OCI-LY3 (cell line): ENCODE data around the gene BCDIN3D.

Experiments
- H2AFZ ChIP-seq: fragments of 200-600, 300-600 bp; shearing (Covaris generic); 2 replicates; pipeline ENCODE4 v1.6.0; 2014; ENCODE audit warnings: antibody characterized with exemption, low read depth, low read length
- H3K27ac ChIP-seq: fragments of 200-600, 300-600 bp; sonication (generic); 2 replicates; pipeline ENCODE4 v1.5.1; 2014; ENCODE audit warnings: mild to moderate bottlenecking, low read length, moderate library complexity, mixed read lengths
- H3K27me3 ChIP-seq: fragments of 200-600, 300-600 bp; sonication (generic); 2 replicates; pipeline ENCODE4 v1.6.1; 2014; ENCODE audit warnings: low read depth, low read length, mixed read lengths
- H3K36me3 ChIP-seq: fragments of 200-600, 300-600 bp; sonication (generic); replicated peaks from 2 replicates; pipeline ENCODE3; 2014; ENCODE audit warnings: low read depth, low read length, mixed read lengths
- H3K4me1 ChIP-seq: fragments of 300-600, 200-600 bp; sonication (generic); 2 replicates; pipeline ENCODE4 v1.6.1; 2014; ENCODE audit warnings: low read length, mixed read lengths
- H3K4me2 ChIP-seq: fragments of 200-600, 300-600 bp; sonication (generic); 2 replicates; pipeline ENCODE4 v1.6.1; 2014; ENCODE audit warnings: low read length, mixed read lengths
- H3K4me3 ChIP-seq: fragments of 300-600, 200-600 bp; sonication (generic); 2 replicates; pipeline ENCODE4 v1.5.1; 2014; ENCODE audit warnings: antibody characterized with exemption, mild to moderate bottlenecking, low read length, moderate library complexity
- H3K79me2 ChIP-seq: fragments of 300-600, 200-600 bp; shearing (Covaris generic); 2 replicates; pipeline ENCODE4 v1.6.1; 2014; ENCODE audit warnings: mild to moderate bottlenecking, low read length, mixed read lengths
- H3K9ac ChIP-seq: fragments of 300-600, 200-600 bp; shearing (Covaris generic); 2 replicates; pipeline ENCODE4 v1.6.0; 2014; ENCODE audit warnings: mild to moderate bottlenecking, low read length, moderate library complexity
- H3K9me3 ChIP-seq: fragments of 200-600, 300-600 bp; shearing (Covaris generic); 2 replicates; pipeline ENCODE4 v1.6.1; 2014; ENCODE audit warnings: low read length, mixed read lengths; ENCODE audit not compliant: insufficient read depth
- H4K20me1 ChIP-seq: fragments of 200-600, 300-600 bp; sonication (generic); 2 replicates; pipeline ENCODE4 v1.6.1; 2016; ENCODE audit warnings: low read length, mixed read lengths; ENCODE audit not compliant: insufficient read depth
- EZH2phosphoT487 ChIP-seq: fragments of 200-600 bp; shearing (Covaris generic); IDR thresholded peaks from 2 replicates; pipeline ENCODE4 v1.6.1; 2018; ENCODE audit warnings: antibody characterized with exemption, mixed run types, low read depth
- TF ChIP-seq, protein P1 (sequence below): fragments of 200-600, 300-600 bp; sonication (generic); IDR thresholded peaks from 2 replicates; pipeline ENCODE4 v1.5.1; 2014; ENCODE audit warnings: antibody characterized with exemption, low read length, low read depth

BCDIN3D gene

DNA sequence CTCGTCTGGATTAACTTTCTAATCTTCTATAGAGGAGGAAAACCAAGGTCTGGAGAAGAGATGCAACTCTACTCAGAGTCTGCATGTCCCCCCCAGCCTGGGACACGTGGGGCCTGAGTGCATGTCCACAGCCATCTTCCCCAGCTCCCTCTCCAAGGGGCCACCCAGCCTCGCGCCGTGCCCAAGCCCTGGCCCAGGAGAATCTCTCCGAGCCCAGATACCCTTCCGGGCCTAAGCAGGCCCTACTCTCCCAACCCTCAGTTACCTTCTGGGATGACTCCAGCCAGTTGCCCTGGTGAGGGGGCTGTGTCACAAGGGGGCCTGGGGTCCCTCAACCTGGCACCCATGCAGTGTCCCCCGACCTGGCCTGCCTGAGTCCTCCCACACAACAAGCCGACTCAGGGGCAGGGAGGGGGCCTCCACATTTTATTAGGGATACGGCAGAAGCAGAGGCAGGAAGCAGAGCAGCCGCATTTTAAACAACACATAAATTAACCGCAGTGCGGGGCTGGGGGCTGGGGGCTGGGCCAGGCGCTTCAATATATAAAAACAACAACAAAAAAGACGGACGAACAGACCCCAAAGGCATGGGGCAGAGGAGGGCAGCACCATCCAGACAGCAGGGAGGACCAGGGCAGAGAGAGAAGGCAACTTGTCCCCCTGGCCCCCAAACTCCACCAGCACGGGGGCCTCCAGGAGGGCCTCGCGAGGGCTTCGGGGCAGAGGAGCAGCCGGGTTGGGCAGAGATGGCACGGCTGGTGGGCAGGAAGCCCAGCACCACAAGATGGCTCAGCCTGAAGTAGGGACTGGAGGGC, 52.0 kb downstream of the BCDIN3D start:
- H3K4me3 ChIP-seq, result no peak overlapping the region
- H3K9me3 ChIP-seq, result peaks cover 5% of the 10 kb centered on the region; the same call in 1 of the 2 replicates
- no peak overlapping the region for H3K27ac ChIP-seq
- no peaks in the 10 kb centered on the region for H3K27me3 ChIP-seq
- no peak overlapping the region for H3K4me2 ChIP-seq
- H4K20me1 ChIP-seq, result no peaks in the 10 kb centered on the region
- no peak overlapping the region for H3K9ac ChIP-seq
- no peaks in the 10 kb centered on the region for H3K79me2 ChIP-seq
- H2AFZ ChIP-seq, result no peak overlapping the region
- no peaks in the 10 kb centered on the region for H3K36me3 ChIP-seq
- no peak for TF ChIP-seq EZH2phosphoT487
- TF ChIP-seq, protein P1, sequence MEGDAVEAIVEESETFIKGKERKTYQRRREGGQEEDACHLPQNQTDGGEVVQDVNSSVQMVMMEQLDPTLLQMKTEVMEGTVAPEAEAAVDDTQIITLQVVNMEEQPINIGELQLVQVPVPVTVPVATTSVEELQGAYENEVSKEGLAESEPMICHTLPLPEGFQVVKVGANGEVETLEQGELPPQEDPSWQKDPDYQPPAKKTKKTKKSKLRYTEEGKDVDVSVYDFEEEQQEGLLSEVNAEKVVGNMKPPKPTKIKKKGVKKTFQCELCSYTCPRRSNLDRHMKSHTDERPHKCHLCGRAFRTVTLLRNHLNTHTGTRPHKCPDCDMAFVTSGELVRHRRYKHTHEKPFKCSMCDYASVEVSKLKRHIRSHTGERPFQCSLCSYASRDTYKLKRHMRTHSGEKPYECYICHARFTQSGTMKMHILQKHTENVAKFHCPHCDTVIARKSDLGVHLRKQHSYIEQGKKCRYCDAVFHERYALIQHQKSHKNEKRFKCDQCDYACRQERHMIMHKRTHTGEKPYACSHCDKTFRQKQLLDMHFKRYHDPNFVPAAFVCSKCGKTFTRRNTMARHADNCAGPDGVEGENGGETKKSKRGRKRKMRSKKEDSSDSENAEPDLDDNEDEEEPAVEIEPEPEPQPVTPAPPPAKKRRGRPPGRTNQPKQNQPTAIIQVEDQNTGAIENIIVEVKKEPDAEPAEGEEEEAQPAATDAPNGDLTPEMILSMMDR, result no peak
- peaks cover 6% of the 10 kb centered on the region; the same call in 1 of the 2 replicates for H3K4me1 ChIP-seq

- no peaks in the 10 kb centered on the region for H3K36me3 ChIP-seq
These were observed 52.9 kb downstream of the BCDIN3D start for GRCh38 chr12:49789992-49790391.

DNA sequence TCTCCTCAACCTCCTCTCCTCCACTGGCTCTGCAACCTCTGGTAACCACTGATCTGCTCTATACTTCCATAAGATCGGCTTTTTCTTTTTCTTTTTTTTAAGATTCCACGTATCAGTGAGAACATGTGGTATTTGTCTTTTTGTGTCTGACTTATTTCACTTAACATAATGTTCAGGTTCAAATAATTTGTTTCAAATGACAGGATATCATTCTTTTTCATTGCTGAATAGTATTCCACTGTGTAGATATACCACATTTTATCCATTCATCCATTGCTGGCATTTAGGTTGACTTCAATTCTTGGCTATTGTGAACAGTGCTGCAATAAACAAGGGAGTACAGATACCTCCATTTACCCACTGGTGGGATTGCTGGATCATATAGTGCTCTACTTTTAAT, 55.2 kb downstream of the BCDIN3D start:
- Histone ChIP-seq H3K27me3 (no peaks in the 10 kb centered on the region), H3K79me2 (no peaks in the 10 kb centered on the region), H2AFZ (no peak overlapping the region), H3K4me2 (no peak overlapping the region), H3K4me3 (no peak overlapping the region), H3K36me3 (no peaks in the 10 kb centered on the region), H3K4me1 (peaks cover 15% of the 10 kb centered on the region), H4K20me1 (no peaks in the 10 kb centered on the region), H3K27ac (no peak overlapping the region), H3K9ac (no peak overlapping the region), H3K9me3 (peaks cover 5% of the 10 kb centered on the region; the same call in 1 of the 2 replicates)
- TF ChIP-seq, protein P1, result no peak
- no peak for TF ChIP-seq EZH2phosphoT487

More at GRCh38 chr12:49789992-49790391, 52.9 kb downstream of the BCDIN3D start:
- Histone ChIP-seq H3K27ac (no peak overlapping the region), H3K79me2 (no peaks in the 10 kb centered on the region), H2AFZ (no peak overlapping the region), H3K9me3 (peaks cover 5% of the 10 kb centered on the region; the same call in 1 of the 2 replicates), H3K27me3 (no peaks in the 10 kb centered on the region), H3K9ac (no peak overlapping the region), H3K4me1 (peaks cover 6% of the 10 kb centered on the region; the same call in 1 of the 2 replicates), H3K4me2 (no peak overlapping the region), H3K4me3 (no peak overlapping the region), H4K20me1 (no peaks in the 10 kb centered on the region)
- TF ChIP-seq, protein P1, result no peak
- TF ChIP-seq EZH2phosphoT487, result no peak
